Bone marrow (tissue), 2 donors: ENCODE measurements around the gene DIP2B.
A peak's percentile ranks its signal among the peaks of the same experiment; 100 is the strongest.

ENCODE experiments used
- DNase-seq, 2 donors: peaks; one replicate each; lab custom pipeline; 2025; lab: John Stamatoyannopoulos, UW

Gene DIP2B

GRCh38 chr12:50612882-50613281, 108.1 kb downstream of the DIP2B start:
- no peak for DNase-seq

GRCh38 chr12:50613463-50613862, 108.7 kb downstream of the DIP2B start:
- DNase-seq, result no peak

- no peak for DNase-seq
These were observed 109.5 kb downstream of the DIP2B start for GRCh38 chr12:50614167-50614759.

- DNase-seq, result no peak
These were observed 110.5 kb downstream of the DIP2B start for GRCh38 chr12:50615145-50615906.

- no peak for DNase-seq
These were observed 111.1 kb downstream of the DIP2B start for GRCh38 chr12:50615907-50616296.

- no peak for DNase-seq
These were observed 112.9 kb downstream of the DIP2B start for GRCh38 chr12:50617657-50618056.

GRCh38 chr12:50618864-50619609, 114.3 kb downstream of the DIP2B start:
- no peak for DNase-seq

GRCh38 chr12:50619610-50619958, 114.8 kb downstream of the DIP2B start:
- no peak for DNase-seq

GRCh38 chr12:50620109-50620977, 115.6 kb downstream of the DIP2B start:
- DNase-seq, result peak in 1 of 2 donors; percentile 43

- DNase-seq, result no peak
These were observed 116.2 kb downstream of the DIP2B start for GRCh38 chr12:50620978-50621360.

- no peak for DNase-seq
These were observed 116.9 kb downstream of the DIP2B start for GRCh38 chr12:50621399-50622300.

GRCh38 chr12:50625029-50625925, 120.5 kb downstream of the DIP2B start:
- DNase-seq, result no peak

- DNase-seq, result peak in 1 of 2 donors; percentile 70
These were observed 121.2 kb downstream of the DIP2B start for GRCh38 chr12:50626026-50626425.

GRCh38 chr12:50627491-50627890, 122.7 kb downstream of the DIP2B start:
- no peak for DNase-seq

GRCh38 chr12:50628394-50628793, 123.6 kb downstream of the DIP2B start:
- DNase-seq, result no peak

GRCh38 chr12:50633955-50634354, 129.2 kb downstream of the DIP2B start:
- no peak for DNase-seq

- no peak for DNase-seq
These were observed 129.6 kb downstream of the DIP2B start for GRCh38 chr12:50634379-50634778.

- DNase-seq, result no peak
These were observed 130.6 kb downstream of the DIP2B start for GRCh38 chr12:50635364-50635763.

- no peak for DNase-seq
These were observed 131.1 kb downstream of the DIP2B start for GRCh38 chr12:50635857-50636256.

- DNase-seq, result no peak
These were observed 131.7 kb downstream of the DIP2B start for GRCh38 chr12:50636505-50636904.
